Breast epithelium (tissue), 4 donors: Measurements from ENCODE around the gene NCOR1. TPM values are rescaled to one million over a fixed set of nuclear protein-coding genes. Genes with fewer than 3 reads are reported as not detected.
"Not testable (repeated sequence)": the region's sequence is repeated elsewhere in the genome, so short reads cannot be mapped to it uniquely, and the experiment has no call there.

ENCODE experiments used
- DNase-seq, 2 donors: peaks; one replicate each; pipeline ENCODE4 v3.0.0-alpha.2; 2019; ENCODE audit warnings: low spot score in 2 of 2
- H3K27ac ChIP-seq, 2 donors: fragments of 200-600 bp; sonication (generic) in 1 of 2; one replicate each; pipeline ENCODE4 v1.5.1; 2016 to 2019; ENCODE audit warnings: mild to moderate bottlenecking in 1 of 2
- H3K27me3 ChIP-seq, 2 donors: fragments of 200-600 bp; sonication (generic) in 1 of 2; one replicate each; pipeline versions ENCODE4 v1.5.1 to v1.6.0; 2017 to 2019; ENCODE audit warnings: control low read depth in 1 of 2, mild to moderate bottlenecking in 1 of 2
- H3K36me3 ChIP-seq: fragments of 200-600 bp; one replicate; pipeline ENCODE4 v1.5.1; 2019
- H3K4me1 ChIP-seq, 2 donors: fragments of 200-600 bp; sonication (generic); one replicate each; pipeline ENCODE4 v1.5.1; 2016 to 2019; ENCODE audit warnings: control low read depth in 1 of 2
- H3K4me3 ChIP-seq, 3 donors: fragments of 200-600 bp; sonication (generic); 1 replicate in 2 of 3; 2 replicates in 1 of 3; pipeline ENCODE4 v1.5.1; 2016 to 2019; ENCODE audit warnings: mild to moderate bottlenecking in 3 of 3, moderate library complexity in 2 of 3
- H3K9me3 ChIP-seq, 2 donors: fragments of 200-600 bp; sonication (generic) in 1 of 2; one replicate each; pipeline ENCODE4 v1.5.1; 2016 to 2019; ENCODE audit warnings: control low read depth in 1 of 2
- CTCF ChIP-seq, 3 donors: fragments of 450-650 bp; IDR thresholded peaks; one replicate each; pipeline ENCODE4 v1.5.1; 2016 to 2017; ENCODE audit warnings: antibody characterized with exemption in 3 of 3, mild to moderate bottlenecking in 3 of 3, moderate library complexity in 3 of 3
- POLR2A ChIP-seq: fragments of 450-650 bp; IDR thresholded peaks from one replicate; pipeline ENCODE4 v1.6.1; 2016; ENCODE audit warnings: antibody characterized with exemption, mild to moderate bottlenecking, moderate library complexity
- POLR2AphosphoS5 ChIP-seq, 3 donors: sonication (generic); formaldehyde crosslinking; IDR thresholded peaks; one replicate each; pipeline ENCODE4 v1.6.1; 2017; ENCODE audit warnings: antibody characterized with exemption in 3 of 3
- intact Hi-C: fragments of 100-400 bp; cut with DNase I; formaldehyde crosslinking; loops from one replicate; pipeline ENCODE4 v1.15.1; 2023; ENCODE audit warnings: low total_unique reads
- total RNA-seq, 3 donors: library from RNA; depleted of rRNA; stranded (reverse); fragments of >200 nt; gene quantifications; one replicate each; pipeline ENCODE4 v1.1.0, GENCODE V29; 2016

The NCOR1 gene
- total RNA-seq, 3 donors from 2014 or later: 118 to 229 (median 174) TPM

- Histone ChIP-seq H3K27ac (no peak overlapping the region), H3K4me1 (no peaks in the 10 kb centered on the region), H3K4me3 (no peak overlapping the region), H3K27me3 (no peaks in the 10 kb centered on the region), H3K9me3 (no peaks in the 10 kb centered on the region), H3K36me3 (no peaks in the 10 kb centered on the region)
- TF ChIP-seq POLR2A: no peak
- intact Hi-C loops: no loop called here
- no peak for DNase-seq
These were observed 91.8 kb downstream of the NCOR1 start for GRCh38 chr17:16123531-16123930.

DNA sequence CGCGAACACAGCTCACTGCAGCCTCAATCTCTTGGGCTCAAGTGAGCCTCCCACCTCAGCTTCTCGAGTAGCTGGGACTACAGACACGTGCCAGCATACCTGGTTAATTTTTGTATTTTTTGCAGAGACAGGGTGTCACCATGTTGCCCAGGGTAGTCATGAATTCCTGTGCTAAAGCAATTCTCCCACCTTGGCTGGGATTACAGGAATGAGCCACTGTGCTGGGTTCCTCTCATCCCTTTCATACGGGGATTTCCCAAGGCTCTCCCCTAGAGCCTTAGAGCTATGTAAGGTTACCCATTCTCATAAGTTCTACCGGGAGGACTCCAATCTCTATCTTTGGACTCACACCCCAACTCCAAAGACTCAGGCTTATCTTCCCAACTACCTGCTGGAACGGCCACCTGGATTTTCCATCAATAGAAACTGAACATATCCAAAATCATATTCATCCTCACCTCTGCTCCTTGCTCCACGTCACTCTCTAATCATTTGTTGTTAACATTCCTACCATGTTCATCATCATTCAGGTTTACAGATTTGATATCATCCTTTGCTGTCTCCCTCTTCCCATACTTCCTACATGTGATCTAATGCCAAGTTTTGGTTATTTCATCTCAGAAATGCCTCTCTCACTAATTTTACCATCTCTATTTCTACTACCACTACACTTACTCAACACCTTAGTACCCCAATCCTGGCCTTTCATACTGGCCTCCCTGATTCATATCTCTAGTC, 92.5 kb downstream of the NCOR1 start:
- H3K27me3 ChIP-seq: no peaks in the 10 kb centered on the region
- no peaks in the 10 kb centered on the region for H3K9me3 ChIP-seq
- no peaks in the 10 kb centered on the region for H3K36me3 ChIP-seq
- intact Hi-C loops: no loop called here
- no peak for TF ChIP-seq POLR2AphosphoS5 (IDR thresholded peaks at IDR 0.05)
- no peak for TF ChIP-seq POLR2A
- no peak for TF ChIP-seq CTCF (IDR thresholded peaks at IDR 0.05)
- H3K4me1 ChIP-seq: no peaks in the 10 kb centered on the region
- no peak for DNase-seq
- no peak overlapping the region for H3K27ac ChIP-seq
- H3K4me3 ChIP-seq: no peak overlapping the region

DNA sequence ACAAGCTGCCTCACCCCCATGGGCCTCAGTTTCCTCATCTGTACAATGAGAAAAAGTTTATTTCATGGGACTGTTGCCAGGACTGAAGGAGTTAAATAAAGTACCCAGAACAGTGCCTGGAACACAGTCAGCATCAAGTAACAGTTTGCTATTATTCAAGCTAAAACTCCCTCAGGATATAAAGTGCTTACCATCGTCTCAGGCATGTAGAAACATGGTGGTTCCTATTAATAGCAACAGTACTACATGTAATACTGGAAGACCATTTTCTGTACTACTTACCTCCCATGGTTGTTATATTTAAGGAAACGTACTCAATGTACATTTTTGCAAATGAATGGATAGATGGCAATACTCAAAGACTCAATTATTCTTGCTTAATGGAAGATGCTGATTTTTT, 93.4 kb downstream of the NCOR1 start:
- no peaks in the 10 kb centered on the region for H3K27me3 ChIP-seq
- no peaks in the 10 kb centered on the region for H3K4me1 ChIP-seq
- intact Hi-C loops: no loop called here
- H3K4me3 ChIP-seq: no peak overlapping the region
- H3K36me3 ChIP-seq: no peaks in the 10 kb centered on the region
- TF ChIP-seq CTCF (IDR thresholded peaks at IDR 0.05): no peak
- TF ChIP-seq POLR2A: no peak
- TF ChIP-seq POLR2AphosphoS5 (IDR thresholded peaks at IDR 0.05): no peak
- DNase-seq: no peak
- H3K9me3 ChIP-seq: no peaks in the 10 kb centered on the region
- no peak overlapping the region for H3K27ac ChIP-seq

- intact Hi-C loops: no loop called here
- H3K36me3 ChIP-seq: no peaks in the 10 kb centered on the region
These were observed 94.4 kb downstream of the NCOR1 start for GRCh38 chr17:16120937-16121336.

DNA sequence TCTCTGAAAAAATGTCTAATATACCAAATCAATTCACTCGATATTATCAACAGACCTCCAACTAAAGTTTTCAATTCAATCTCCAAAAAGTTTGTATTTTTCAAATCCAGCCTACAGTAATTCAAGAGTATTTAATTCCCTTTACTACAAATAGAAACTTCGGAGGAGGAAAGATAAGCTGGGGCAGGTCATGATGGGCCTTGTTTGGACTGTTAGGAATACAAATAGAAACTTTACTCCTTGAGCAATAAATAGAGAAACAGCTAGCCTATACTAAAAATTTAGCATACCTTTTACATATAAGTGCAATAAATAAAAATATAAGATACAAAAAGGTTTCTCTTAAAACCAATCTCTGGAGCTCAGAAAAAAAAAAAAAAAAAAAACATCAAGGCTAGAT, 98.2 kb downstream of the NCOR1 start:
- DNase-seq: no peak
- Histone ChIP-seq H3K27ac (no peak overlapping the region), H3K36me3 (no peaks in the 10 kb centered on the region), H3K27me3 (no peaks in the 10 kb centered on the region), H3K9me3 (peaks cover 11 to 12% of the 10 kb centered on the region in 2 donors), H3K4me3 (no peak overlapping the region), H3K4me1 (no peaks in the 10 kb centered on the region)
- intact Hi-C loops: no loop called here
- TF ChIP-seq POLR2A (no peak), POLR2AphosphoS5 (IDR thresholded peaks at IDR 0.05) (no peak), CTCF (IDR thresholded peaks at IDR 0.05) (no peak)

More at GRCh38 chr17:16120937-16121336, 94.4 kb downstream of the NCOR1 start:
- no peaks in the 10 kb centered on the region for H3K27me3 ChIP-seq
- H3K27ac ChIP-seq: no peak overlapping the region
- no peaks in the 10 kb centered on the region for H3K4me1 ChIP-seq
- TF ChIP-seq POLR2A (no peak), CTCF (IDR thresholded peaks at IDR 0.05) (no peak), POLR2AphosphoS5 (IDR thresholded peaks at IDR 0.05) (no peak)
- H3K4me3 ChIP-seq: no peak overlapping the region
- no peaks in the 10 kb centered on the region for H3K9me3 ChIP-seq
- DNase-seq: no peak

- H3K4me1 ChIP-seq, intact Hi-C loops, H3K27ac ChIP-seq, H3K36me3 ChIP-seq, H3K27me3 ChIP-seq, H3K4me3 ChIP-seq, DNase-seq: not testable (repeated sequence)
- peaks cover 11 to 12% of the 10 kb centered on the region in 2 donors for H3K9me3 ChIP-seq
These were observed 100.1 kb downstream of the NCOR1 start for GRCh38 chr17:16115077-16115698.
